ENCODE measurements around the gene CCDC148.
"Not testable (repeated sequence)": the region's sequence is repeated elsewhere in the genome, so short reads cannot be mapped to it uniquely, and the experiment has no call there.

Gene CCDC148

DNA sequence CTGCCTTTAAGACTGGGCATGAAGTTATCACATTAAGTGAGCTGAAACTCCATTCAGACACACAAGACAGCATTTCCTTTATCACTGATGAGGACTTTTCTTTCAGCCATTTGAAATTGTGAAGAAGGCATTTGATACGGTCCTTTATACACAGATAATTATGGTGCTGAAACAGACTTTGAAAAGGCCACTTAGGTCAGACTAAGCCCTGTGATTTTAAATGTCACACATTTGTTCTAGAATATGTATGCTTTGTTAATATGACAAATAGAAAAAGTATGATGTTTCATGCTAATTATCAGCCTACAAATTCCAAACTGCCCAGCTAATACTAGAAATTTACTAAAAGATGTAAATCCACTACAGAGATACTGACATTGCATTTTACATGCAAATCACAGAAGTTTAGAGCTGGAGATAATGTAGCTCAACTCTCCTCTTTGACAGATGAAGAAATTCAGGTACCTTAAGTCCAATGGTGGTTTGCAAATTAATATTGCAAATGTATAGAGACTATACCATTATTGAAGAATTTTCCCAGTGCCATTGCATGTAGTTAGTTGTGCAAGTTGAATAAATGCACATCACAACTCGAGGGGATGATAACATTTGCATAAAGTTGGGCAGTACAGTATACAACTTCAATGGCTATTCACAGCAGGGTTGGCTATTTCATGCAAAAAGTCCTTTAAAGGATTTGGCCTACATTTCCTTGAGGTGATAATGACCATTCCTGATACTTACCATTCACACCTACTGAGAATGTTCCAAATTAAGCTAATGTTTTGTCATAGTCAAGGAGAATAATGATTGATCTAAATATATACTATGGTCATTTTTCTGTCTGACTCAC is 179.7 kb downstream of the CCDC148 start:
- no peak for DNase-seq

DNA sequence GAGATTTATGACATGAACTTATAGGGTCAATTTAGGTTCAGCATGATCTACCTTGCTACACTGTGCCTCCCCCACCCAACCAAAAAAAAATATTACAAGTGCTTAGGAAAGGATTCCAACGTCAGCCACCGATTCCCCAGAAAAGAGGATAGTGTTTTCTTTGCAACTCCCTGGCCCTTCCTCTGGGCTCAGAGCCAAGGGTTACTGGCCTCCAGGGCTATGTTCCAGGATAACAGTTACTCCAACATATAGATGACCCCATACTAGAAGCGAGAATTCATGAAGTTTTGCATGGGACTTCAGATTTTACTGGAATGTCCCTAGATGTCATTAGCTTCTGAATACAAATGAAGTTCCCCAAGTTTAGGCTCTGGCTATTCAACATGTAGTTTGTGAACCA is 182.8 kb downstream of the CCDC148 start:
- DNase-seq: no peak

DNA sequence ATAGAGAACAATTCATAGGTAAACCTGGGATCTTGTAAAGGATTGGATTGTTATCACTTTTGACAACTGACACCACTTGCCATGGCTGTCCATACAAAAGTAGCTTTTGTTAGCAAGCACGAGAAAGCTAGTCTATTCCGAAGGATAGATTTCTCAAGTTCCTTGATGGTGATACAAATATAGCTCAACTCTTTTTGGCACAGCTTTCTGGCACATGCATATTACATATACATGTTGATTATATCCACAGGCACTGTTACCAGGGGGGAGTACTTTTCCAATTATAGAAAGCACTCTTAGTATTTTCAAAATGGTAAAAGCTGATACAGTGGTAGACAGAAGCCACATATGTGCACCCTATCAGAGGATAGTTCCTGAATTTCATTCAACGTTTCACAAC is 186.0 kb downstream of the CCDC148 start:
- no peak for DNase-seq

DNA sequence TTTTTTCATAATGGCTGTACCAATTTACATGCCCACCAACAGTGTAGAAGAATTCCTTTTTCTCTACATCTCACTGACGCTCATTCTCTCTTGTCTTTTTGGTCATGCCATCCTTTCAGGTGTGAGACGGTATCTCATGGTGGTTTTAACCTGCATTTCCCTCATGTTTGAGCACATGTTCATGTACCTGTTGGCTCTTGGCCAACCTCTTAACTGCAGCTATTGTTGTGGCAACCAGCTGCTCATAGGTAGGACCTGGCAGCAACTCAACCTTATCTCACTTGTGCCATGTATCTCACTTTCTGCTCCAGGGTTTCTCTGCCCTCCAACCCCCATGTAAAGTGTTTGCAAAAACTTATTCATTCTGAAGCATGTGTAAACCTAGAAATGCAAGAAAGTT is 187.4 kb downstream of the CCDC148 start:
- DNase-seq: no peak

DNA sequence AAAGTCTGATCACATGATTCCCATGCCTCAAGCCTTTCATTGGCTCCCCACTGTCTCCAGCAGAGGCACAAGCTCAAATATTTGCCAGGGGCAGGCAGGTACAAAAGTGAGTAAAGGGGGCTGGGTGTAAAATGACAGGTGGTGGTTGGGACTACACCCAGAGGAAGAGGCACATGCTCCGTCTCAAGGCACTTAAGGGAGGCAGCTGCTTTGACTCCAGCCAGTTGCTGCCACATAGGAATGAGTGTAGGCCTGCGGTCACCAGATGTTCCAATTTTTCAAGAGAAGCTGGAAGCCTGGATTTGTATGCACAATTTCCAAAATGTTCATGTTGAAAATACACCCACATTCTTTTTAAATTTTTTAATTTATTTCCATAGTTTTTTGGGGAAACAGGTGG is 190.4 kb downstream of the CCDC148 start:
- DNase-seq: no peak

DNA sequence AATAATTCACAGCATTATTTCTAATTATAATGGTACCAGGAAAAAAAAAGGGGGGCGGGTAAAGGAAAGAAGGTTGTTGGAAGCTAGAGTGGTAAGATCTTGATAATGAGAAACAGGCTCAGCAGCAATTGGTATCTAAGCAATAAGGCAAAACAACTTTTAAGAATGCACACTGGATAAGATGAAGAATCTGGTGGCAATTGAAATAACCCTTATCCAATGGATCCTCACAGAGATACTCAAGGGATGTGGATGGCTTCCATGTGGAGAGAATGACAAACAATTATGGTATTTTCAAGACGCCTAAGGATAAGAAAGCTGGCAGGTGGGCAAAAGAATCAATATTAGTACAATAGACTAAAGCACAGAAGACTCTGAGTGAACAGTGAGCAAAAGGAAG is 201.3 kb downstream of the CCDC148 start:
- no peak for DNase-seq

DNA sequence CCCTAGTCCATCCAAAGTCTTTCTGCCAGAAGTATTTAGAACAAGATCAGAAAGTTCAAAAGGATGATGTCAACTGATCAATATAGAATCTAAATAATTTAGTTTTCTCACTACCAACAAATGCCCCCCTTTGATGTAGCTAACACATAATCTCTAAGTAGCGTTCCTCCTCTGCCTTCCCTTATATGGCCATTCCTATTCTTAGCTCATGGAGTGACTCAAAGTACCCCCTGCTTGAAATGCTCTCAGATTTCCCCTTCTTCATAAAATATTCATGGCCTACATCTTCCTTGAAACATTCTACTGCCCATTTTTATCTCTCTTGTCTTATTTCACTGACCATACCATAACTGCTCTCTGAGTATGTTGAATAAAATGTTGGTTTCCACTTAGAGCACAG is 203.4 kb downstream of the CCDC148 start:
- no peak for DNase-seq

DNA sequence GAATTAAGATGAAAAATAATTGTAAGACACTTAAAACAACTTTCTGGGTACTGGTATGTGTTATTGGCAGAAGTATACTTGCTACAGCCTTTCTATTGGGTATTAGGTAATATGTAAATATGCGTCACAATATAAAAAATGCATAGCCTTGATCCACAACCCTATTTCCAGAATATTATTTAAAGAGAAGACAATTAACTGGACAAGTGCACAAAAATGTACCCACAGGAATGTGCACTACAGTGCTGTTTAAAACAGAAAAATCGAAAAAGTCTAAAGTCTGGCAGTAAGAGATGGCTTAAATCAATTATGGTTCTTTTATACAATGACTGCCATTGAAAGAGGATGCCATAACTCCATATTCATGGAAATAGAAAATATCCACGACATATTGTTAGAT is 205.2 kb downstream of the CCDC148 start:
- DNase-seq: no peak

DNA sequence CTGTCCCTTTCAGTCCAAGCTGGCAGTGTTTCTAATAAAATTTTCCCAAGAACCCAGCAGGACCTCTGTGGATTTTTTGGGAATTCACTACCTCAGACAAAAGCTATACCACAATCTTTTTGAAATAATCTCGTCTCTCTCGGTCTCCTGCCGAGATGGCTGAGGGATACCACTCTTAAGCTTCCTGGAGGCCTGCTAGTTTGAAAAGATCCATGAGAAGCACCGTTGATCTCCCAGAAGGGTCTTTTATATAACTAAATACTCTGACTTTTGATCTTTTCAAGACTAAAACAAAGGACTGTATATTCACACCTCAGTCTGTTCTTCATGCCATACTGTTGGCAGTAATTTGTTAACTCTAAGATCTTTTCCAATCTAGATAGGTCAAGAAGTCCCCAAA is 213.2 kb downstream of the CCDC148 start:
- no peak for DNase-seq

DNA sequence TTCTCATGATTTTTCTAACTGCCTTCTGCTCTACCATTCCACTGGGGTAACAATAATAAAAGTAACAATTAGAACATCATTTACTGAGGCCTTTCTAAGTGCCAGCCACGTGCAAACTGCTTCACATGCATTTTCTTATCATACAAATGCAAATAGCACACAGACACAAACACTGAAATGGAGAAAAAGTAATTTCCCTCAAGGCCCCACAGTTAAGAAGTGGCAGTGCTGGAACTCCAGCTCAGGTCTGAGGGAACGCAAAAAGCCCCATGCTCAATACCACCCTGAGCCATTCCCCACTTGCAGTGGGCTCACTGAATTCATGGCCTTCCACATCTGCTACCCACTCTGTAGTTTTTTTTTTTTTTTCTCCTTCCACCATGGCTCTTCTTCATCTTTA is 214.3 kb downstream of the CCDC148 start:
- DNase-seq: no peak

DNA sequence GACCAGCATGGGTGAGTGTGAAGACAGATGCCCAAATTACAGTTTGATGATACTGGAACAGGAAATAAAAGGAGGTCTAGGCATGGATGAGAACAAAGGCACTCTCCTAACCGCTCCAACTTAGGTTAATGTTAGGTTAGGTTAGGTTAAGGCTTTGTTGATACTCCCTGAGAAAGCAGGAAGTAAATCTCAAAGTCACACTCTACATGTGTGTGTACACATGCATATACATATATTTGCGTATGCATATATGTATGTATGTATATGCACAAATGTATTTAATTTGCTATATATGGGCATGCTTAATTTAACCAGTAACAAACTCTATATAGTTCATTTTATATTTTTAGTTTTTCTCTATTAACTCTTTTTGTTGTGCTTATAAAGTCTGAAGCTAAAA is 215.6 kb downstream of the CCDC148 start:
- DNase-seq: no peak

DNA sequence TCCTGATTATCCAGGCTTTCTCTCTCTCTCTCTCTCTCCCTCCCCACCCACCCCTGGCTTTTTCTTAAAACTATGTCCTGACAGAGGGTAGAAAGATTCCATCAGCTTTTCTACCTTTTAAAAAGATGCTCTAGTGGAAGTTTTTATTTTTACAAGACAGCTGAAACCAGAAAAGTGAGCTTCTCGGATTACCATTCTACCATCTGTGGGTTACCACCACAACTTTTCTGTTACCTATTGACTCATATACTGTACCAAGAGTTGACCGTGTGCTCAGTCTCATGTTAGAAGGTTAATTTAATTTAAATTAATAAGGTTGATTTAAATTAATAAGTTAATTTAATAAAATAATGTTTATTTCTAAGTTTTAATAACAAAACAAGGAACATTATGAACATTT is 217.3 kb downstream of the CCDC148 start:
- DNase-seq: peak; percentile 26

DNA sequence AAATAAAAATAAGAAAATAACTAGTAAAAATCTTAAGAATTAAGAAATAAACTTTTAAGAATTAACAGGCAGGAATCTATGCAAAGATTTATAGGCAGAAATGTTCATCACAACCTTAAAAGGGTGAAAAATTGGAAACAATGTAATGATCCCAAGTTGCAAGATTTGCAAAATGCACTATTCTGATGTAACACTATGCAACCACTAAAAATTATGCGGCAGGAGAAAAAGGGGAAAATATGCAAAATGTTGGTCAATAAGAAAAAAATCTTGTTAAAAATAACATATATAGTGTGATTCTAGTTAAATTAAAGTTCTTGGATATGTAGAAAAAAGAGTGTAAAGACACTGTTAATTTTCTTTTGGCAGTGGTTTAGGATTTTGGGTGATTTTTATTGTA is 222.1 kb downstream of the CCDC148 start:
- no peak for DNase-seq

DNA sequence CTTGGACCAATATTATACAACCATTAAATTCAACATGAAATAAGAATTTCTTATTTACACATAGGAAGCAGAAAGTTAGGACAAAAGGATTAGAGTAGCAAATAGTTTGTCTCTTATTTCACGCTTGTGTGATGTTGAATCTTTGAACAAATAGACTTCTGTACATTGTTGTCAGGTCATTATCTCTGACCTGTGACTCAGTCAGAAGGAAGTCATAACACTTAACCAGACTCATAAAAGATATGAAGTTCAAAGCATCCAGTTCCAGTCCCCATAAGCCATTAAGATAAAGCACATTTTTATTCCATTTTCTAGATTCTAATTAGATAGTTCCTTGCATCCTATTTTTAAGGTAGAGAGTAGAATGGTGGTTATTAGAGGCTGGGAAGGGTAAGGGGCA is 224.1 kb downstream of the CCDC148 start:
- no peak for DNase-seq

DNA sequence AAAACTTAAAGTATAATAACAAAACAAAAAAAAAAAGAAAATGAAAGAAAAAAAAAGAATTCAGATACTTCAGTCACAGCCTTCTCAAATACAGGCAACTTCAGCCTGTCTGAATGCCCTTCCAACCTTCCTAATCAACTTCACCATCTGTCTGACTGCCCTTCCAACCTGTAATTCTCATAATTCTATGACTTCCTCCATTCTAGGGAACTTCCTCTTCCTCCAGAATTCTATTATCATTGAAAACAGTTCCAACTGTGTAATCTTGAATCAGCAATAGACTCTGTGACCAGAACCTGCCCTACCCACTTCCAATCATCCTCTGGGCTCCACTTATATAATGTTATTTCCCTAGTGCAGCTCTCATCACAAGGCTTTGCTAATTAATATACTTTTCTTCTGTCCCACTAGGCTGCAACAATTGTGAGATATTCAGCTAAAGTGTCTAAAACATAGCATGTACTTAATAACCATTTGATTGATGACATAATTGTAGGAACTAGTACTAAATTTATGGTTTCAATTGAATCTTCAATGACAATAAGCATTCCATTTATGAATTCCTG is 227.5 kb downstream of the CCDC148 start:
- no peak for DNase-seq

DNA sequence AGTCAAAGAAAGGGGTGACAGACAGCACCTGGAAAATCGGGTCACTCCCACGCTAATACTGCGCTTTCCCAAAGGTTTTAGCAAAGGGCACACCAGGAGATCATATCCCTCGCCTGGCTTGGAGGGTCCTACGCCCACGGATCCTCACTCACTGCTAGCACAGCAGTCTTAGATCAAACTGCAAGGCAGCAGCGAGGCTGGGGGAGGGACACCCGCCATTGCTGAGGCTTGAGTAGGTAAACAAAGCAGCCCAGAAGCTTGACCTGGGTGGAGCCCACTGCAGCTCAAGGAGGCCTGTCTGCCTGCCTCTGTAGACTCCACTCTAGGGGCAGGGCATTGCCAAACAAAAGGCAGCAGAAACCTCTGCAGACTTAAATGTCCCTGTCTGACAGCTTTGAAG is 233.5 kb downstream of the CCDC148 start:
- not testable (repeated sequence) for DNase-seq

DNA sequence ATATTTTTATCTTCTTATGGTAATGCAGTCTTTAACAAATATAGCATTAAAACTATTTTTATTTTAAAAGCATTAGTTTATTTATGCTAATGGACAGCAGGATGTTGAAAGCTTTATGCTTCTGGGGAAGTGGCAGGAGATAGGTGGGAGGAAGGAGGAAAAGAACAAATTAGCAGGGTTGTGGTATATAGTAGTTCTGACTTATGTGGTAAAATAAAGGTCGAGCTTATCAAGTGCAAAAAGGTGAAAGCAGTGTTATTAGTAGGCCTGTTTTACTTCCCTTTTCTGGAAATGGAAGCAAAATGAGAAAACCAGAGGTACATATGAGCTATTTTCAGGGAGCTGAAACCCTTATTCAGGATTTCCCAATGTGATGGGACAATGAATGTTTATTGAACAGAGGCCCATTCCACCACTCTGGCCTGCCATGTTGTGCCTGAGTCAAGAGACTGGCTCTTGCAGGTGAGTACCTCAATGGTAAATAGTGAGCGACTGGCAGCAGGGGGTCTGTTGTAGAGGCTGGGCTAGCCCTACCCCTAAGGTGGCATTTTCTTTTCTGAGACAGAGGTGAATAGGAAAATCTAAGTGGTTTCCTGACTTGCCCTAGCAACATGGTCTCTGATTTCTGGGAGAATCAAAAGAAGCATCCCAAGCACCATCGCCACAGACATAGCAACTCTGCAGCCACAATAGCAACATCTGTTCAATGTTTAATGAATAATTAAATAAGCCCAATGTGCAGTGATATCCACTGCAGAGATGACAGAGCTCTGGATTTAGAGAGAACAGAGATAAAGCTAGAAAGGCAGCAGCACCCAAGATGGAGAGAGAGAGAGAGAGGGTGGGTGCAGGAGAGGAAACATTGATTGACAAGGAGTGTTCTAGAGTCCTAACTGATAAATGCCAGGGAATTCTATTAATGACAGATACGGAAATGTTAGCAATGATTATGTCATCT is 235.2 kb downstream of the CCDC148 start:
- DNase-seq: no peak

DNA sequence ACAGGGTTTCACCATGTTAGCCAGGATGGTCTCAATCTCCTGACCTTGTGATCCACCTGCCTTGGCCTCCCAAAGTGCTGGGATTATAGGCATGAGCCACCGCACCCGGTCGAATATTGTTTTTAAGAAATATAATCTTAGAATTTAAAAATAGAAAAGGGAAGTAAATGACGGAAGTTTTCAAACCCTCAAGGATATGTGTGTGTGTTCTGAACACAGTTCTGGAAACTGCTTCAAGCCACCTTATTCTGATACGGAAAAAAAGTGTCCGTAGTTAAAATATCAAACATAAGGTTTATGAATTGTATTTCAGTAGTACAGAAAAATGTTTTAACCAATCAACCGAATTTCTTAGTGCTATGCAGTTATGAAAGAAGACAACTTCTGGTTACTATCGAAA is 239.0 kb downstream of the CCDC148 start:
- no peak for DNase-seq

DNA sequence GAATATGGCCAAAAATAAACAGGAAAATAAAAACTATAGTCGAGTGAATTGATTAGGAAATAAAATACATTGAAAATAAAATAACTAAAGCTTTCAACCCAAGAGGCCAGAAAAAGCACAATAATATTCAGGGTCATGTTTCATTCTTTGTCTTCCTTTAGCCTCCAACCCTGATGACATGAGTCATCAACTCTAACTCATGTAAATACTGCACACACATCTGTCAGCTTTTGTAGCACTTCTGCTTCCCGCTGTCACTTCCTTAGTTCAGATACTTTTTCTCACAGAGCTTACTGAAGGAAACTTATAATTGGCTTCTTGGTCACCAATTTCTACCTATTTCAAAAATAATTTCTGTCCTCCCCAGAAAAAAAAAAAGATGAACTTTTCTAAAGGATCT is 242.1 kb downstream of the CCDC148 start:
- DNase-seq: peak; percentile 82

DNA sequence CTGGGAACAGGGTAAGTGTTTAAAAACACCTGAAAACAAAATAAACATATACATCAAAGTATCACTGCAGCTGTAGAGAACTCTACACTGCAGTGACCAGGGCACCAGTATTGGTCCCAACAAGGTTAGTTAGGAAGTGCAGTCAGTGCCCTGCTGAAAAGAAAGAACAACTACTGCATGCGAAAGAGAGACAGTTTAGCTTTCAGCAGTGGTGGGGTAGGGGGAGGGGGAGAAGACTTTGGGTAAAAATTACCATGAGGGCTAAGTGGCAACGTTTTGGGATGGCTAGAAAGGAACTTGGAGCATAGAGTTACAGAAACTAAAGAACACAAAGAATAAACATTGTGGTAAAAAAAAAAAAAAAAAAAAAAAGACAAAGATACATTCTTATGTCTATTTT is 242.8 kb downstream of the CCDC148 start:
- DNase-seq: no peak

DNA sequence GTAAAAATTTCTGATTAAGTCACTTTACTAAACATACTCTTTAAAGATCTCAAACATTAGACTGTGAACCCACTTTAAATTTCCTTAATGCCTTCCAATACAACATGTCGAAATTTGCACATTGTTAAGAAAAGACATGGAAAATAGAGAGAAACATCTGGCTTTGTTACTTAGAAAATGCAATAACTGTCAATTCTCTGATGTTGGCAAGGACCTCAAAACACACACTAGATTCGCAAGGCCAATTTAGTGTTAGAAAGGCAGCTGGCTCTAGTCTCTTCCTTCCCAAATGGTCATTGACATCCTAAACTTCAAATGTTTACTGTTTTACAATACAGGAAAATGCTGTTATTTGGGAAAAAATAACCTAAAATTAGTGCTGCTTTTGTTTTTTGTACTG is 244.3 kb downstream of the CCDC148 start:
- DNase-seq: no peak

DNA sequence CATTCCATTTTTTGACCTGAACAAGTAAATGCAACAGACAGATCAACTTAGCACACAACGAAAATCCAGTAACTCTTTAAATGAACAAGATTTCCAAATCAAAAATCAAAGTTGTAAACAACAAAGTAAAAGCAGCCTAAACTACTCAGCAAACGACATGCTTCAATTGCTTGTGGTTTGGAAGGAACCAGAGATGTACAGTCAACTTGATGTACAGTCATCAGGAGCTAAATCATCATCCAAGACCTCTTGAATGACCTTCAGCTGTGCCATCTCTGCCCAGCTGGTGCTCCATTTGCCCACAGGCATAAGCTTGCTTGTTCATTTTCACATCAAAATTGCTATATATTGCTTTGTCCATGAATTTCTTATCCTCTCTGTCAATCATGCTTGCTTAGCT is 245.1 kb downstream of the CCDC148 start:
- DNase-seq: no peak

DNA sequence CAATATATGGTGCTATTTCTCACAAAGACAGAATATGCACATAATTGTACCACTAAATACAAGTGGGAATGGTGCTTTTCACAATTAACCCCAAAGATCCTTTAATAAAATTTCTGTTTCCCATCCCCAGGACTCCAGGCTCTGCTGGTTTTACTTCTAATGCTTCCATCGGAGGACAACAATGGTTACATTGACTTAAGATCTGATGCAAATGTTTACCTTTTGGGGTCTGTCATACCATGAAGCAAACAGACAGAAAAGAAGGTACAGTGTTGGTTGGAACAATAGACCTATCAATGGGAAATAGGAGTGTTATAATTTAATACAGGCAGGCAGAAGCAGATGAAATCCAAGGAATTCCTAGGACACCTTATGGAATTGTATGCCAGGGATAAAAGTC is 249.2 kb downstream of the CCDC148 start:
- no peak for DNase-seq

DNA sequence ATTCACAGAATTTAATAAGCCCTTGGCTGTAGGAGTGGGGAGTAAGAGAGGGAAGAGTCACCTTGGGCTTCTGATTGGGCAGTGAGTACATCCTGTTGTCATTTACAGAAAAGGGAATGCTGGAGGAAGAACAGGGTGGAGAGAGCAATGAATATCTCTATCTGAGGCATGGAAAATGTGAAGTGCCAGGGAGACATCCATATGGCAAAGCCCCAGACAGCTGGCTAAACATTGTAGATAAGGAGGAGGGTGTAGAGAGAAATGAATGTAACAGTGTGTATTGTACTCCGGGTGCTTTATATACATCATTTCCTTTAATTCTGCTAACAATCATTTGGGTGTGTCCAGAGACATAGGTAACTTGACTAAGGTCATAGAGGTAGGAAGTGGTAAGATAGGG is 251.3 kb downstream of the CCDC148 start:
- peak; percentile 35 for DNase-seq
